ENCODE data around the gene AACS. TPM values are rescaled to one million over a fixed set of nuclear protein-coding genes. Genes with fewer than 3 reads are reported as not detected.
"Not testable (repeated sequence)": the region's sequence is repeated elsewhere in the genome, so short reads cannot be mapped to it uniquely, and the experiment has no call there.

Gene AACS
- polyA plus RNA-seq, 1 experiment, result 18.0 TPM

DNA sequence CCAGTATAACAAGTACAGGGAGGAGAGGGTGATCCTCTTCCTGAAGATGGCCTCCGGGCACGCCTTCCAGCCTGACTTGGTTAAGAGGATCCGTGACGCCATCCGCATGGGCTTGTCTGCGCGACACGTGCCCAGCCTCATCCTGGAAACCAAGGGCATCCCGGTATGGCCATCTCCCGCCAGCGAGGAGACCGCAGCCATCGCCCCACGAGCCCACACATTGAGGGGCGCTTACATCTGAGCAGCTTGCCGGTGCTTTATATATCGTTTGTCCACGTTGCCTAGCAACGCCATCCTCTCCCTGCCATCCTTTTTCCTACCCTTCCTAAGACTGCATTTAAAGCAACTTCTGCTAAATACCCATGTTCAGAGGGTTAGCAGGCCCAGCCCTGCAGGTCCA is 71.5 kb downstream of the AACS start:
- POLR2A ChIA-PET, result no interaction called here
- TF ChIP-seq, protein P1, sequence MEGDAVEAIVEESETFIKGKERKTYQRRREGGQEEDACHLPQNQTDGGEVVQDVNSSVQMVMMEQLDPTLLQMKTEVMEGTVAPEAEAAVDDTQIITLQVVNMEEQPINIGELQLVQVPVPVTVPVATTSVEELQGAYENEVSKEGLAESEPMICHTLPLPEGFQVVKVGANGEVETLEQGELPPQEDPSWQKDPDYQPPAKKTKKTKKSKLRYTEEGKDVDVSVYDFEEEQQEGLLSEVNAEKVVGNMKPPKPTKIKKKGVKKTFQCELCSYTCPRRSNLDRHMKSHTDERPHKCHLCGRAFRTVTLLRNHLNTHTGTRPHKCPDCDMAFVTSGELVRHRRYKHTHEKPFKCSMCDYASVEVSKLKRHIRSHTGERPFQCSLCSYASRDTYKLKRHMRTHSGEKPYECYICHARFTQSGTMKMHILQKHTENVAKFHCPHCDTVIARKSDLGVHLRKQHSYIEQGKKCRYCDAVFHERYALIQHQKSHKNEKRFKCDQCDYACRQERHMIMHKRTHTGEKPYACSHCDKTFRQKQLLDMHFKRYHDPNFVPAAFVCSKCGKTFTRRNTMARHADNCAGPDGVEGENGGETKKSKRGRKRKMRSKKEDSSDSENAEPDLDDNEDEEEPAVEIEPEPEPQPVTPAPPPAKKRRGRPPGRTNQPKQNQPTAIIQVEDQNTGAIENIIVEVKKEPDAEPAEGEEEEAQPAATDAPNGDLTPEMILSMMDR (IDR thresholded peaks at IDR 0.05; ENCODE audit: low read depth, low read length), result no peak
- Histone ChIP-seq H3K27me3 (ENCODE audit: control insufficient read depth, insufficient read depth, low read length) (no peaks in the 10 kb centered on the region), H3K27ac (ENCODE audit: low read depth, low read length) (no peak overlapping the region), H3K4me3 (ENCODE audit: low read depth, low read length) (no peak overlapping the region), H3K9me3 (ENCODE audit: control insufficient read depth, insufficient read depth, low read length) (no peaks in the 10 kb centered on the region; the same call in 1 of the 2 replicates)
- CTCF ChIA-PET, result no interaction called here
- DNase-seq (ENCODE audit: low read depth, low spot score), result no peak

DNA sequence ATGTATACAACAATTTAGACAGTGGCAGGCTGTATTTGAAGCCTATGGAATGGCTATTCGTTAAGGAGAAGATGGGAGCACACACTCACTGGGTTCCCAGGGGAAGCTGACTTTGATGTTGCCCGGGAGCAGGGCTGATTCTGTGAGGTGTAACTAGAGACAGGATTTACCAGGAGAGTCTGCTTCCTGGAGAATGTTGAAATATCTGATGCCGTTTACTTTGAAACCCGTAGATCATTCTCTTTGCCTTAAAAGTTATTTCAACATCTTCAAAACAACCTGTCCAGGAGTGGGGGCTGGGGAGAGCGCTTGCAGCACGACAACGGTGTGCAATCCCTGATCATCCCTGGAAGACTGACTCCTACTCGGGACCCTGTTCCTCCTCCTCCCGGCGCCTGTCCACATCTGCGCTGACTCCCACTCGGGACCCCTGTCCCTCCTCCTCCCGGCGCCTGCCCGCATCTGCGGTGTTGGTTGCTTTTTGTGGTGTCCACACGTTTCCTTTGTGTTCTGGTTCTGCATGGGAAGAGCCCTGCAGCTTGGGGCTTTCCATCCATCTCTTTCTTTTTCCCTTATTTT is 72.6 kb downstream of the AACS start:
- Histone ChIP-seq H3K4me3 (ENCODE audit: low read depth, low read length) (no peak overlapping the region), H3K9me3 (ENCODE audit: control insufficient read depth, insufficient read depth, low read length) (no peaks in the 10 kb centered on the region; the same call in 1 of the 2 replicates), H3K27ac (ENCODE audit: low read depth, low read length) (no peak overlapping the region), H3K27me3 (ENCODE audit: control insufficient read depth, insufficient read depth, low read length) (no peaks in the 10 kb centered on the region)
- ChIA-PET CTCF (no interaction called here), POLR2A (no interaction called here)
- DNase-seq (ENCODE audit: low read depth, low spot score), result no peak
- TF ChIP-seq, protein P1 (IDR thresholded peaks at IDR 0.05; ENCODE audit: low read depth, low read length), result no peak

DNA sequence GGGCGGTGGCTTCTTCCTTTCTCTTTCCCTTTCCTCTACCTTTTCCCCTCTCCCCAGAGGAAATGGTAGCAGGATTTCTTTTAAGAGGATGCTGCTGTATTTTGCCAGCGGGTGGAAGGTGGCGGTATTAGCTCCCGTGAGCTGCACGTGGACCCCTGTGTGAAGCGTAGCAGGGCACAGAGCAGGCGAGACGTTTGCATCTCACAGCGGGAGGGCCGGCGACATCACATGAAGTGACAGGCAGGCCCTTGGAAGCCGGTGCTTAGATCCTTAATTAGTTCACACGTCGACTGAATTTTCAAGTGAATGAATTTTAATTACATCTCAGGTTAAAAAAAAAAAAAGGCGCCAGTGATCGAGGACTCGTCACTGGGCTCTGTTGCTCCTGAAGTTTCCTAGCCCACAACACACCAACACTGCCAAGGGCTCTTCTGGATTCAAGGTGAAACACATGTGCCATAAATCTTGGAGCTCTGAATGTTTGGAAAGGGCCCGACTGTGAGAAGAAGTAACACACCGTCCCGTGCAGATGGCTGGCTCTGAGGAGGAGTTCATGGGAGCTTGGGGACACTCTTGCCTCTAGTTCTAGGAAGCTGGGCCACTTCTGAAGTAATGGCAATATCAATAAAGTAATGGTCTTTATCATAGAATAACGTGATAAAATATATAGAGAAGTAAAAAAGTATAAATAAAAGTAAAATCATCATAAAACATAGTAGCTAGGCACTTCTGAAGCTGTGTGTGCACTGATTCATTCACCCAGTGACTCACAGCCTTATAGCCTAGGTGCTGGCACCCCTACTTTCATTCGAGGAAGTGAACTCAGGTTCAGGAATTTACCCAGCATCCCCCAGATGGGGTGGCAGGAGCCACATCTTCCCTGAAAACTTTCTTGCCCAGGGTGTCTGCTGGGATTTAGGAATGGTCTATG is 75.3 kb downstream of the AACS start:
- H3K27ac ChIP-seq (ENCODE audit: low read depth, low read length), result peak overlapping the region; percentile 65
- no peak overlapping the region for H3K4me3 ChIP-seq (ENCODE audit: low read depth, low read length)
- H3K27me3 ChIP-seq (ENCODE audit: control insufficient read depth, insufficient read depth, low read length), result no peaks in the 10 kb centered on the region
- TF ChIP-seq, protein P1 (IDR thresholded peaks at IDR 0.05; ENCODE audit: low read depth, low read length), result no peak
- CTCF ChIA-PET, result interaction anchor here (0.7 kb wide), 1 partner anchor 23 kb away, joined by 3 read pairs; no protein-coding TSS in a partner anchor
- POLR2A ChIA-PET, result no interaction called here
- peak; percentile 34 for DNase-seq (ENCODE audit: low read depth, low spot score)
- H3K9me3 ChIP-seq (ENCODE audit: control insufficient read depth, insufficient read depth, low read length), result no peaks in the 10 kb centered on the region; the same call in 1 of the 2 replicates

DNA sequence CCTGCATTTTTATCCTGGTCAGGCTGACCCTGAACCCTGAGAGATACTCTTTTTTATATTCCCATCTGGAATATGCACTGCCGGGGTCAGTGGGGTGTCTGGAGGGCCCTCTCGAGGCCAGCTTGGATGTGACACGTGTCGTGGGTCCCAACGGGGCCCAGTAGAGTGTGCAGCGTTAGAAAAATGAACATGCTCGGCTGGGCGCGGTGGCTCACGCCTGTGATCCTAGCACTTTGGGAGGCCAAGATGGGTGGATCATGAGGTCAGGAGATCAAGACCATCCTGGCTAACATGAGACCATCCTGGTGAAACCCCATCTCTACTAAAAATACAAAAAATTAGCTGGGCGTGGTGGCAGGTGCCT is 76.0 kb downstream of the AACS start:
- H3K4me3 ChIP-seq (ENCODE audit: low read depth, low read length); H3K27me3 ChIP-seq (ENCODE audit: control insufficient read depth, insufficient read depth, low read length); CTCF ChIA-PET; H3K27ac ChIP-seq (ENCODE audit: low read depth, low read length); POLR2A ChIA-PET; DNase-seq (ENCODE audit: low read depth, low spot score); H3K9me3 ChIP-seq (ENCODE audit: control insufficient read depth, insufficient read depth, low read length): not testable (repeated sequence)

DNA sequence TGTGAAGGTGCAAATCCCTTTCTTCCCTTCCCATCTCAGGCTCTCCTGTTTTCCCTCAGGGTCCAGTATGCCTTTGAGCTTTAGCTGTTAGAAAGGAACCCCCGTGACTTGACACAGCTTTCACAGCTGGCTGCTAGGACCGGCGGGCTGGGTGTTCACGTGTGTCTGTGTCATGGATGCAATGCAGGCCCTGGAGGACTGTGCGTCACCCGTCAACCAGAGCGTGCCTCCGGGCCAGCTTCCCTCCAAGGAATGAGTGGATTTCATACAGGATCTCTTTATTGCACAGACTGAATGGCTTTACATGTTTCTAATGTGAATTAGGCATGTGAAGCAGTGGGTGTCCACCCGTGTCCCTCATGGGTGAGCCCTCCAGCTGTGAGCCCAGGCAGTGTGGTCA is 77.4 kb downstream of the AACS start:
- Histone ChIP-seq H3K27me3 (ENCODE audit: control insufficient read depth, insufficient read depth, low read length) (no peaks in the 10 kb centered on the region), H3K9me3 (ENCODE audit: control insufficient read depth, insufficient read depth, low read length) (no peaks in the 10 kb centered on the region; the same call in 1 of the 2 replicates), H3K27ac (ENCODE audit: low read depth, low read length) (no peak overlapping the region), H3K4me3 (ENCODE audit: low read depth, low read length) (no peak overlapping the region)
- DNase-seq (ENCODE audit: low read depth, low spot score), result no peak
- TF ChIP-seq, protein P1 (IDR thresholded peaks at IDR 0.05; ENCODE audit: low read depth, low read length), result no peak
- ChIA-PET CTCF (no interaction called here), POLR2A (no interaction called here)
